Ishikawa (cell line): ENCODE results near the gene ACAP2.

Experiments
- CEBPB ChIP-seq: IDR thresholded peaks from 2 replicates; pipeline ENCODE4 v1.6.1; 2012
- EP300 ChIP-seq: IDR thresholded peaks from 2 replicates; pipeline ENCODE4 v1.6.1; 2012; ENCODE audit warnings: borderline replicate concordance
- MAX ChIP-seq: IDR thresholded peaks from 2 replicates; pipeline ENCODE4 v1.6.1; 2012
- NFIC ChIP-seq: IDR thresholded peaks from 2 replicates; pipeline ENCODE4 v1.6.1; 2012
- RAD21 ChIP-seq: IDR thresholded peaks from 2 replicates; pipeline ENCODE4 v1.6.1; 2012; ENCODE audit warnings: low read depth
- TAF1 ChIP-seq: IDR thresholded peaks from 2 replicates; pipeline ENCODE4 v1.6.1; 2012; ENCODE audit warnings: low read depth, mild to moderate bottlenecking
- TEAD4 ChIP-seq: IDR thresholded peaks from 2 replicates; pipeline ENCODE4 v1.6.1; 2012
- YY1 ChIP-seq: IDR thresholded peaks from 2 replicates; pipeline ENCODE4 v1.6.1; 2012; ENCODE audit warnings: low read depth
- TF ChIP-seq, protein P1 (sequence below): IDR thresholded peaks from 2 replicates; pipeline ENCODE4 v1.6.1; 2012; ENCODE audit warnings: low read depth, mild to moderate bottlenecking

DNA sequence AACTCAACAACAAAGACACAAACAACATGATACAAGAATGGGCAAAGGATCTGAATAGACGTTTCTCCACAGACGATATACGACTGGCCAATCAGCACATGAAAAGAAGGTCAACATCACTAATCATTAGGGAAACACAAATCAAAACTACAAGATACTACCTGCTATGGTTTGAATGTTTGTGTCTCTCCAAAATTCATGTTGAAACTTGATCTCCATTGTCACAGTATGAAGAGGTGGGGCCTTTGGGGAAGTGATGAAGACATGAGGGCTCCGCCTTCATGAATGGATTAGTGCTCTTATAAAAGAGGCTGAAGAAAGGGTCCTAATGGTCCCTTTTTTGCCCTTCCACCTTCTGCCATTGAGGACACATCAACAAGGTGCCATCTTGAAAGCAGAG lies 32.3 kb downstream of the ACAP2 start:
- TF ChIP-seq NFIC (no peak), CEBPB (no peak), EP300 (no peak), MAX (no peak), RAD21 (no peak), YY1 (no peak), TAF1 (no peak), TEAD4 (no peak)
- TF ChIP-seq, protein P1, sequence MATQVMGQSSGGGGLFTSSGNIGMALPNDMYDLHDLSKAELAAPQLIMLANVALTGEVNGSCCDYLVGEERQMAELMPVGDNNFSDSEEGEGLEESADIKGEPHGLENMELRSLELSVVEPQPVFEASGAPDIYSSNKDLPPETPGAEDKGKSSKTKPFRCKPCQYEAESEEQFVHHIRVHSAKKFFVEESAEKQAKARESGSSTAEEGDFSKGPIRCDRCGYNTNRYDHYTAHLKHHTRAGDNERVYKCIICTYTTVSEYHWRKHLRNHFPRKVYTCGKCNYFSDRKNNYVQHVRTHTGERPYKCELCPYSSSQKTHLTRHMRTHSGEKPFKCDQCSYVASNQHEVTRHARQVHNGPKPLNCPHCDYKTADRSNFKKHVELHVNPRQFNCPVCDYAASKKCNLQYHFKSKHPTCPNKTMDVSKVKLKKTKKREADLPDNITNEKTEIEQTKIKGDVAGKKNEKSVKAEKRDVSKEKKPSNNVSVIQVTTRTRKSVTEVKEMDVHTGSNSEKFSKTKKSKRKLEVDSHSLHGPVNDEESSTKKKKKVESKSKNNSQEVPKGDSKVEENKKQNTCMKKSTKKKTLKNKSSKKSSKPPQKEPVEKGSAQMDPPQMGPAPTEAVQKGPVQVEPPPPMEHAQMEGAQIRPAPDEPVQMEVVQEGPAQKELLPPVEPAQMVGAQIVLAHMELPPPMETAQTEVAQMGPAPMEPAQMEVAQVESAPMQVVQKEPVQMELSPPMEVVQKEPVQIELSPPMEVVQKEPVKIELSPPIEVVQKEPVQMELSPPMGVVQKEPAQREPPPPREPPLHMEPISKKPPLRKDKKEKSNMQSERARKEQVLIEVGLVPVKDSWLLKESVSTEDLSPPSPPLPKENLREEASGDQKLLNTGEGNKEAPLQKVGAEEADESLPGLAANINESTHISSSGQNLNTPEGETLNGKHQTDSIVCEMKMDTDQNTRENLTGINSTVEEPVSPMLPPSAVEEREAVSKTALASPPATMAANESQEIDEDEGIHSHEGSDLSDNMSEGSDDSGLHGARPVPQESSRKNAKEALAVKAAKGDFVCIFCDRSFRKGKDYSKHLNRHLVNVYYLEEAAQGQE = no peak
